BLaER1 (cell line): ENCODE measurements around the gene PDX1.
A peak's percentile ranks its signal among the peaks of the same experiment; 100 is the strongest.
"Not testable (repeated sequence)": the region's sequence is repeated elsewhere in the genome, so short reads cannot be mapped to it uniquely, and the experiment has no call there.

Source experiments
- H3K27ac ChIP-seq: shearing (Covaris generic); formaldehyde crosslinking; 2 replicates; pipeline ENCODE4 v1.8.1; 2022
- H3K27me3 ChIP-seq: shearing (Covaris generic); formaldehyde crosslinking; 2 replicates; pipeline ENCODE4 v1.8.1; 2022
- H3K36me3 ChIP-seq: shearing (Covaris generic); formaldehyde crosslinking; 2 replicates; pipeline ENCODE4 v1.8.1; 2022
- H3K4me1 ChIP-seq: shearing (Covaris generic); formaldehyde crosslinking; 2 replicates; pipeline ENCODE4 v1.8.1; 2022
- H3K4me2 ChIP-seq: shearing (Covaris generic); formaldehyde crosslinking; 2 replicates; pipeline ENCODE4 v1.8.1; 2022
- H3K4me3 ChIP-seq: shearing (Covaris generic); formaldehyde crosslinking; 2 replicates; pipeline ENCODE4 v1.8.1; 2022
- H3K9ac ChIP-seq: shearing (Covaris generic); formaldehyde crosslinking; 2 replicates; pipeline ENCODE4 v1.8.1; 2022
- H3K9me3 ChIP-seq: shearing (Covaris generic); formaldehyde crosslinking; 2 replicates; pipeline ENCODE4 v1.8.1; 2022
- H4K20me1 ChIP-seq: shearing (Covaris generic); formaldehyde crosslinking; 2 replicates; pipeline ENCODE4 v1.8.1; 2022
- Cebpa-rat ChIP-seq: shearing (Covaris generic); IDR thresholded peaks from 2 replicates; pipeline ENCODE4 v1.8.1; 2022

PDX1 gene

GRCh38 chr13:27963491-27963890 is 43.7 kb downstream of the PDX1 start:
- Histone ChIP-seq H3K4me2 (no peak overlapping the region), H3K9ac (no peak overlapping the region), H3K27me3 (peaks cover 100% of the 10 kb centered on the region), H3K27ac (no peak overlapping the region), H3K36me3 (no peaks in the 10 kb centered on the region), H4K20me1 (peaks cover 94% of the 10 kb centered on the region), H3K9me3 (peaks cover 3% of the 10 kb centered on the region), H3K4me1 (no peaks in the 10 kb centered on the region; the same call in 1 of the 2 replicates), H3K4me3 (no peak overlapping the region)
- no peak for TF ChIP-seq Cebpa-rat

- H3K27ac ChIP-seq, H3K4me2 ChIP-seq, H3K4me3 ChIP-seq, H3K9ac ChIP-seq, H3K4me1 ChIP-seq, H3K9me3 ChIP-seq, H3K36me3 ChIP-seq: not testable (repeated sequence)
- H4K20me1 ChIP-seq, result peaks cover 95% of the 10 kb centered on the region
- H3K27me3 ChIP-seq, result peaks cover 100% of the 10 kb centered on the region
Measured at GRCh38 chr13:27964206-27964605, 44.4 kb downstream of the PDX1 start.

- Histone ChIP-seq H3K4me1 (no peaks in the 10 kb centered on the region; the same call in 1 of the 2 replicates), H3K9ac (no peak overlapping the region), H3K4me3 (no peak overlapping the region), H3K36me3 (no peaks in the 10 kb centered on the region), H3K9me3 (peaks cover 13% of the 10 kb centered on the region), H3K27ac (no peak overlapping the region), H4K20me1 (peaks cover 94% of the 10 kb centered on the region), H3K4me2 (no peak overlapping the region), H3K27me3 (peaks cover 100% of the 10 kb centered on the region)
- TF ChIP-seq Cebpa-rat, result no peak
Measured at GRCh38 chr13:27964741-27965323, 45.0 kb downstream of the PDX1 start.

- no peak overlapping the region for H3K4me3 ChIP-seq
- H3K9me3 ChIP-seq, result peaks cover 16% of the 10 kb centered on the region
- H3K9ac ChIP-seq, result no peak overlapping the region
- no peak overlapping the region for H3K27ac ChIP-seq
- no peaks in the 10 kb centered on the region for H3K36me3 ChIP-seq
- no peak for TF ChIP-seq Cebpa-rat
- H3K4me1 ChIP-seq, result no peaks in the 10 kb centered on the region; the same call in 1 of the 2 replicates
- no peak overlapping the region for H3K4me2 ChIP-seq
- peaks cover 100% of the 10 kb centered on the region for H3K27me3 ChIP-seq
- peaks cover 93% of the 10 kb centered on the region for H4K20me1 ChIP-seq
Measured at GRCh38 chr13:27965343-27965739, 45.5 kb downstream of the PDX1 start.

- Histone ChIP-seq H3K27ac (no peak overlapping the region), H3K9ac (no peak overlapping the region), H3K36me3 (no peaks in the 10 kb centered on the region), H3K4me2 (no peak overlapping the region), H4K20me1 (peaks cover 93% of the 10 kb centered on the region), H3K9me3 (peaks cover 19% of the 10 kb centered on the region), H3K27me3 (peaks cover 100% of the 10 kb centered on the region), H3K4me3 (no peak overlapping the region), H3K4me1 (no peaks in the 10 kb centered on the region; the same call in 1 of the 2 replicates)
- no peak for TF ChIP-seq Cebpa-rat
Measured at GRCh38 chr13:27965740-27966640, 46.2 kb downstream of the PDX1 start.

DNA sequence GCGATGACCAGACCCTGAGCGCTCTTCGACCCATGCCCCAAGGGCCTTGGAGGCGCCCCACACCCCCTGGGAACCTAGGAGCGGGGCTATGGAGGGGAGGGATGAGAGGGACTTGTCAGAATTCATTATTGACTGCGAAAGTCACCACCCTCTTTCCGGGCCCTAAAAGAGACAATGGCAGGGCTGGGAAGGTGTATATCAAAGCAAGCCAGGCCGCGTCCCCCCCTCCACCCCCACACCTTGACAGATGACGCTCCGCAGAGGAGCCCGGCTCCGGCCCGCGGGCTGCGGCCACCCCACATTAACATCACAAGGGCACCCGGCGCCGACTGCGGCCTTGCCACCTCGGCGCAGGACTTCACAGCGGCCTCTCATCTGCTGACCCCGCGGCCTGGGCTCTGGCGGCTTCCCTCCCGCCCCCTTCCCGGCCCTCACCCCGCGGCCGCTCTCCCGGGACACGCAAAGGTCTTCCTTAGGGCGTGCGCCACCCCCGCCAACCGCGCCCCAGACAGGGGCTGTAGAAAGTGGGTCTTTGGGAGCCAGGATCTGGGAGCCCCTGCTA is 46.9 kb downstream of the PDX1 start:
- H4K20me1 ChIP-seq, result peaks cover 92% of the 10 kb centered on the region
- 0 out of 2 replicates have a peak overlapping the region, but pooled peaks have one; percentile 7 for H3K4me2 ChIP-seq
- H3K27ac ChIP-seq, result no peak overlapping the region
- H3K9me3 ChIP-seq, result peaks cover 19% of the 10 kb centered on the region
- H3K4me1 ChIP-seq, result no peaks in the 10 kb centered on the region; the same call in 1 of the 2 replicates
- no peak overlapping the region for H3K4me3 ChIP-seq
- no peak overlapping the region for H3K9ac ChIP-seq
- peaks cover 100% of the 10 kb centered on the region for H3K27me3 ChIP-seq
- H3K36me3 ChIP-seq, result no peaks in the 10 kb centered on the region
- no peak for TF ChIP-seq Cebpa-rat

DNA sequence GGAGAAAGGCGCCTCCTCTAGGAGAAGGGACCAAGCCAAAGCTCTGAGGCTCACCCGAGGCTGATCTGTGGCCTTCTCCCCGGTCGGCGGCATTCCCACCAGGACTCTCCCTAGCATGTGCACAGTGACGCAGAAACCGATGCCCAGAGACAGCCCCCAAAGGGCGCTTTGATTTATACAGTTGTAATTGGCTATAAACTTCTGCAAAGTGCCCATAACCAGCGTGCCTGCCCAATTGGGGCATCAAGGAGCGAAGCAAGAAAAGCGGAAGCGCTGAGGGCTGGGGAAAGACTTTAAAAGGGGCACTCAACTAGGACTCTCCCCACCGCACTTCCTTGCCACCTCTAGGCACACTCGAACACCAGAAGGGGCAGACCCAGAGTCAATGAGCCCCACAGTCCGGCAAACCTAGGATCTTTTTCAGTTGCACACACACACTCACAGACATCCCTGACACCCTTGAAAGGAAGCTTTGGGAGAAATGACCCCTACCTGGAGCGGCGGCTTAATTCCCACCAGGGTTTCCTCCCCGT is 47.5 kb downstream of the PDX1 start:
- H3K4me2 ChIP-seq, result 0 out of 2 replicates have a peak overlapping the region, but pooled peaks have one; percentile 7
- no peaks in the 10 kb centered on the region; the same call in 1 of the 2 replicates for H3K4me1 ChIP-seq
- no peak for TF ChIP-seq Cebpa-rat
- H3K27me3 ChIP-seq, result peaks cover 100% of the 10 kb centered on the region
- no peak overlapping the region for H3K27ac ChIP-seq
- H3K36me3 ChIP-seq, result no peaks in the 10 kb centered on the region
- H4K20me1 ChIP-seq, result peaks cover 91% of the 10 kb centered on the region
- H3K9me3 ChIP-seq, result peaks cover 19% of the 10 kb centered on the region
- no peak overlapping the region for H3K4me3 ChIP-seq
- no peak overlapping the region for H3K9ac ChIP-seq

DNA sequence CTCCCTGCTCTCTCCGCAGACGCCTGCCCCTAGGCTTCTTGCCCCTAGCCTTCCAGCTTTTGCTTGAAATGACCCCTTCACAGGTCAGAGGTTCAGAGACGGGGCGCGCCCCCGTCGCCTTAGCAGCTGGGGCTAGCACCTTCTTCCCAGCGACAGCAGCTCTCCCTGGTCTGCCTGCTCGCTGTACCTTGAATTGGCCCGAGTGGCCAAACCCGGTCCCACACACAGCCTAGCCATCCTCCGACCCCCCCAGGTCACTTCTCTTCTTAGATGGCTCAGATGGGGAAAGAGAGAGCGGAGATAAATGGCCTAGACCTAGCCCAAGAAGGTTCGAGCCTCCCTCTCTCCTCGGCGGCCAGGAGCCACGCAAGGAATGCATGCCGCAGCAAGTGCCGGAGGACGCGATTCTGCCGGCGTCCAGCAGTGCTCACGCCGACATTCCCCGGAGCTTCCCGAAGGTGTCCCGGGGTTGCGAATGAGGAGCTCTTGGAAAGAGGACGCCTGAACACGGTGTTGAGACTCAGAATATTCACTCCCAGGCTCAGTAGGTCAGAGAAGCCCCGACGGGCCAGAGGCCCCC is 48.0 kb downstream of the PDX1 start:
- H4K20me1 ChIP-seq, result peaks cover 91% of the 10 kb centered on the region
- H3K4me2 ChIP-seq, result no peak overlapping the region
- no peak overlapping the region for H3K9ac ChIP-seq
- no peaks in the 10 kb centered on the region; the same call in 1 of the 2 replicates for H3K4me1 ChIP-seq
- H3K9me3 ChIP-seq, result peaks cover 19% of the 10 kb centered on the region
- no peak for TF ChIP-seq Cebpa-rat
- H3K4me3 ChIP-seq, result no peak overlapping the region
- H3K27me3 ChIP-seq, result peaks cover 100% of the 10 kb centered on the region
- no peaks in the 10 kb centered on the region for H3K36me3 ChIP-seq
- H3K27ac ChIP-seq, result no peak overlapping the region

GRCh38 chr13:27968316-27969081 is 48.7 kb downstream of the PDX1 start:
- no peak overlapping the region for H3K4me2 ChIP-seq
- H3K9me3 ChIP-seq, result peaks cover 19% of the 10 kb centered on the region
- no peak for TF ChIP-seq Cebpa-rat
- H3K4me1 ChIP-seq, result no peaks in the 10 kb centered on the region; the same call in 1 of the 2 replicates
- H3K36me3 ChIP-seq, result no peaks in the 10 kb centered on the region
- H3K9ac ChIP-seq, result no peak overlapping the region
- no peak overlapping the region for H3K27ac ChIP-seq
- H3K4me3 ChIP-seq, result peak overlapping the region; percentile 22; the same call in 1 of the 2 replicates
- peaks cover 100% of the 10 kb centered on the region for H3K27me3 ChIP-seq
- H4K20me1 ChIP-seq, result peaks cover 88% of the 10 kb centered on the region
